ENCODE measurements around the gene CFAP99.

CFAP99 gene

GRCh38 chr4:2436301-2436700, 17.5 kb downstream of the CFAP99 start:
- H3K27ac ChIP-seq: no peak overlapping the region
- TF ChIP-seq CTCF (conservative IDR thresholded peaks at IDR 0.05; ENCODE audit: low read depth, low read length): no peak

GRCh38 chr4:2436761-2437474, 18.2 kb downstream of the CFAP99 start:
- no peaks in the 10 kb centered on the region for H3K4me1 ChIP-seq (ENCODE audit: low read depth, poor library complexity, severe bottlenecking)
- no peaks in the 10 kb centered on the region for H4K20me1 ChIP-seq (ENCODE audit: insufficient read depth)

More at GRCh38 chr4:2436301-2436700, 17.5 kb downstream of the CFAP99 start:
- no peaks in the 10 kb centered on the region for H3K27me3 ChIP-seq (ENCODE audit: insufficient read depth, low read depth)
- no peaks in the 10 kb centered on the region for H4K20me1 ChIP-seq (ENCODE audit: insufficient read depth)
- no peak overlapping the region for H3K4me3 ChIP-seq (IDR thresholded peaks at IDR 0.05; ENCODE audit: insufficient read depth, low read depth, low read length)
- no peak overlapping the region for H3K4me2 ChIP-seq
- no peak overlapping the region for H3K9ac ChIP-seq
- no peaks in the 10 kb centered on the region for H3K79me2 ChIP-seq (ENCODE audit: insufficient read depth, low read depth)
- H3K36me3 ChIP-seq (ENCODE audit: insufficient read depth): no peaks in the 10 kb centered on the region
- no peak overlapping the region for H2AFZ ChIP-seq (ENCODE audit: low read depth)
- H3K4me1 ChIP-seq (ENCODE audit: low read depth, poor library complexity, severe bottlenecking): no peaks in the 10 kb centered on the region

GRCh38 chr4:2437475-2438215, 18.9 kb downstream of the CFAP99 start:
- Histone ChIP-seq H3K79me2 (ENCODE audit: insufficient read depth, low read depth) (no peaks in the 10 kb centered on the region), H3K27ac (no peak overlapping the region), H3K4me2 (no peak overlapping the region), H3K9ac (no peak overlapping the region), H3K27me3 (ENCODE audit: insufficient read depth, low read depth) (no peaks in the 10 kb centered on the region), H3K36me3 (ENCODE audit: insufficient read depth) (no peaks in the 10 kb centered on the region), H4K20me1 (ENCODE audit: insufficient read depth) (no peaks in the 10 kb centered on the region), H3K4me3 (IDR thresholded peaks at IDR 0.05; ENCODE audit: insufficient read depth, low read depth, low read length) (no peak overlapping the region), H3K4me1 (ENCODE audit: low read depth, poor library complexity, severe bottlenecking) (no peaks in the 10 kb centered on the region), H2AFZ (ENCODE audit: low read depth) (no peak overlapping the region)
- TF ChIP-seq CTCF (conservative IDR thresholded peaks at IDR 0.05; ENCODE audit: low read depth, low read length): no peak

More at GRCh38 chr4:2436761-2437474, 18.2 kb downstream of the CFAP99 start:
- no peaks in the 10 kb centered on the region for H3K36me3 ChIP-seq (ENCODE audit: insufficient read depth)
- H3K4me3 ChIP-seq (IDR thresholded peaks at IDR 0.05; ENCODE audit: insufficient read depth, low read depth, low read length): no peak overlapping the region
- no peaks in the 10 kb centered on the region for H3K79me2 ChIP-seq (ENCODE audit: insufficient read depth, low read depth)
- H3K27me3 ChIP-seq (ENCODE audit: insufficient read depth, low read depth): no peaks in the 10 kb centered on the region
- TF ChIP-seq CTCF (conservative IDR thresholded peaks at IDR 0.05; ENCODE audit: low read depth, low read length): no peak
- H2AFZ ChIP-seq (ENCODE audit: low read depth): no peak overlapping the region
- no peak overlapping the region for H3K27ac ChIP-seq
- H3K9ac ChIP-seq: no peak overlapping the region
- H3K4me2 ChIP-seq: no peak overlapping the region

GRCh38 chr4:2438822-2439718, 20.3 kb downstream of the CFAP99 start:
- no peaks in the 10 kb centered on the region for H3K36me3 ChIP-seq (ENCODE audit: insufficient read depth)
- no peaks in the 10 kb centered on the region for H3K4me1 ChIP-seq (ENCODE audit: low read depth, poor library complexity, severe bottlenecking)
- H4K20me1 ChIP-seq (ENCODE audit: insufficient read depth): no peaks in the 10 kb centered on the region
- no peak overlapping the region for H3K27ac ChIP-seq
- H3K4me3 ChIP-seq (IDR thresholded peaks at IDR 0.05; ENCODE audit: insufficient read depth, low read depth, low read length): no peak overlapping the region
- H3K4me2 ChIP-seq: no peak overlapping the region
- no peaks in the 10 kb centered on the region for H3K27me3 ChIP-seq (ENCODE audit: insufficient read depth, low read depth)
- TF ChIP-seq CTCF (conservative IDR thresholded peaks at IDR 0.05; ENCODE audit: low read depth, low read length): no peak
- no peak overlapping the region for H3K9ac ChIP-seq
- no peak overlapping the region for H2AFZ ChIP-seq (ENCODE audit: low read depth)
- no peaks in the 10 kb centered on the region for H3K79me2 ChIP-seq (ENCODE audit: insufficient read depth, low read depth)
